Loucy (cell line): ENCODE results near the gene GAS2L1.

ENCODE experiments used
- H2AFZ ChIP-seq: fragments of 200-600 bp; sonication (generic); 2 replicates; pipeline ENCODE4 v1.6.0; 2016; ENCODE audit warnings: antibody characterized with exemption, mild to moderate bottlenecking, low read length, moderate library complexity
- H3F3A ChIP-seq: fragments of 200-600 bp; 2 replicates; pipeline ENCODE4 v1.6.0; 2016; ENCODE audit warnings: antibody characterized with exemption, low read depth, mild to moderate bottlenecking
- H3K27me3 ChIP-seq: fragments of 200-600 bp; sonication (generic); 2 replicates; pipeline ENCODE4 v1.6.1; 2014; ENCODE audit warnings: low read length, mild to moderate bottlenecking; ENCODE audit not compliant: insufficient read depth, poor library complexity, severe bottlenecking
- H3K36me3 ChIP-seq: fragments of 200-600 bp; sonication (generic); 2 replicates; pipeline ENCODE4 v1.6.1; 2016; ENCODE audit warnings: low read length; ENCODE audit not compliant: insufficient read depth
- H3K4me1 ChIP-seq: fragments of 200-600 bp; sonication (generic); 2 replicates; pipeline ENCODE4 v1.5.1; 2014; ENCODE audit warnings: low read length, mild to moderate bottlenecking; ENCODE audit not compliant: insufficient read depth, poor library complexity, severe bottlenecking
- H3K4me2 ChIP-seq: fragments of 200-600 bp; sonication (generic); 2 replicates; pipeline ENCODE4 v1.6.0; 2014; ENCODE audit warnings: antibody characterized with exemption, low read length, low read depth, mild to moderate bottlenecking; ENCODE audit not compliant: poor library complexity, severe bottlenecking
- H3K4me3 ChIP-seq: fragments of 200-600 bp; sonication (generic); 2 replicates; pipeline ENCODE4 v1.5.1; 2014; ENCODE audit warnings: low read length, mild to moderate bottlenecking, mixed read lengths; ENCODE audit not compliant: poor library complexity, severe bottlenecking
- H3K79me2 ChIP-seq: fragments of 200-600 bp; sonication (generic); 2 replicates; pipeline ENCODE4 v1.6.1; 2014; ENCODE audit warnings: low read length; ENCODE audit not compliant: insufficient read depth
- H3K9ac ChIP-seq: fragments of 200-600 bp; sonication (generic); 2 replicates; pipeline ENCODE4 v1.6.0; 2014; ENCODE audit warnings: mild to moderate bottlenecking, low read depth, low read length, moderate library complexity; ENCODE audit not compliant: poor library complexity, severe bottlenecking
- H3K9me2 ChIP-seq: fragments of 200-600 bp; sonication (generic); replicated peaks from 2 replicates; pipeline ENCODE4 v1.6.1; 2016; ENCODE audit warnings: low read depth, low read length, mixed read lengths
- H3K9me3 ChIP-seq: fragments of 200-600 bp; sonication (generic); 2 replicates; pipeline ENCODE4 v1.6.1; 2014; ENCODE audit warnings: mild to moderate bottlenecking, antibody characterized with exemption, low read length, low read depth; ENCODE audit not compliant: insufficient read depth
- H4K20me1 ChIP-seq: fragments of 200-600 bp; sonication (generic); 2 replicates; pipeline ENCODE4 v1.6.0; 2014; ENCODE audit warnings: antibody characterized with exemption, low read length, mild to moderate bottlenecking; ENCODE audit not compliant: insufficient read depth, poor library complexity, severe bottlenecking
- EZH2phosphoT487 ChIP-seq: fragments of 200-600 bp; IDR thresholded peaks from 2 replicates; pipeline ENCODE4 v1.6.1; 2018; ENCODE audit warnings: antibody characterized with exemption, mild to moderate bottlenecking, moderate library complexity, borderline replicate concordance
- TF ChIP-seq, protein P1 (sequence below): fragments of 200-600 bp; sonication (generic); conservative IDR thresholded peaks from 2 replicates; pipeline ENCODE4 v1.5.1; 2014; ENCODE audit warnings: mild to moderate bottlenecking, antibody characterized with exemption, low read length

Gene GAS2L1

DNA sequence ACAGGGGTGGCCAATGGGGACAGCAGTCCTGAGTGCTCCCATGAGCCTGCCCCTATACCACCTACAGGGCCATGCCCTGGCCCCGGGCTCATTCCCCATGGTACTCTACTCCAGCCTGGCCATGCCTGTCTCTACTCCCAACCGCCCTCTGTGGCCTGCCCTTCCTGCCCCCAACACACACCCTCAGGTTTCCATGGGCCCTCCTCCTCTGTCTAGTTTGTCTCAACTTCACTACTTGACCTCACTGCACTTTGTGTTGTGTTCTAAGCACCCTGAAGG, 35.3 kb downstream of the GAS2L1 start:
- no peaks in the 10 kb centered on the region for H3K27me3 ChIP-seq
- no peaks in the 10 kb centered on the region for H3K79me2 ChIP-seq
- H2AFZ ChIP-seq = no peak overlapping the region
- no peak for TF ChIP-seq EZH2phosphoT487
- TF ChIP-seq, protein P1, sequence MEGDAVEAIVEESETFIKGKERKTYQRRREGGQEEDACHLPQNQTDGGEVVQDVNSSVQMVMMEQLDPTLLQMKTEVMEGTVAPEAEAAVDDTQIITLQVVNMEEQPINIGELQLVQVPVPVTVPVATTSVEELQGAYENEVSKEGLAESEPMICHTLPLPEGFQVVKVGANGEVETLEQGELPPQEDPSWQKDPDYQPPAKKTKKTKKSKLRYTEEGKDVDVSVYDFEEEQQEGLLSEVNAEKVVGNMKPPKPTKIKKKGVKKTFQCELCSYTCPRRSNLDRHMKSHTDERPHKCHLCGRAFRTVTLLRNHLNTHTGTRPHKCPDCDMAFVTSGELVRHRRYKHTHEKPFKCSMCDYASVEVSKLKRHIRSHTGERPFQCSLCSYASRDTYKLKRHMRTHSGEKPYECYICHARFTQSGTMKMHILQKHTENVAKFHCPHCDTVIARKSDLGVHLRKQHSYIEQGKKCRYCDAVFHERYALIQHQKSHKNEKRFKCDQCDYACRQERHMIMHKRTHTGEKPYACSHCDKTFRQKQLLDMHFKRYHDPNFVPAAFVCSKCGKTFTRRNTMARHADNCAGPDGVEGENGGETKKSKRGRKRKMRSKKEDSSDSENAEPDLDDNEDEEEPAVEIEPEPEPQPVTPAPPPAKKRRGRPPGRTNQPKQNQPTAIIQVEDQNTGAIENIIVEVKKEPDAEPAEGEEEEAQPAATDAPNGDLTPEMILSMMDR = no peak
- no peaks in the 10 kb centered on the region for H3K9me3 ChIP-seq
- H3K9me2 ChIP-seq = no peaks in the 10 kb centered on the region
- H3K9ac ChIP-seq = no peak overlapping the region
- no peak overlapping the region for H3K4me3 ChIP-seq
- H3K4me1 ChIP-seq = no peaks in the 10 kb centered on the region
- H3K4me2 ChIP-seq = no peak overlapping the region
- H4K20me1 ChIP-seq = no peaks in the 10 kb centered on the region
- no peaks in the 10 kb centered on the region for H3F3A ChIP-seq
- H3K36me3 ChIP-seq = peaks cover 80% of the 10 kb centered on the region; the same call in 1 of the 2 replicates

DNA sequence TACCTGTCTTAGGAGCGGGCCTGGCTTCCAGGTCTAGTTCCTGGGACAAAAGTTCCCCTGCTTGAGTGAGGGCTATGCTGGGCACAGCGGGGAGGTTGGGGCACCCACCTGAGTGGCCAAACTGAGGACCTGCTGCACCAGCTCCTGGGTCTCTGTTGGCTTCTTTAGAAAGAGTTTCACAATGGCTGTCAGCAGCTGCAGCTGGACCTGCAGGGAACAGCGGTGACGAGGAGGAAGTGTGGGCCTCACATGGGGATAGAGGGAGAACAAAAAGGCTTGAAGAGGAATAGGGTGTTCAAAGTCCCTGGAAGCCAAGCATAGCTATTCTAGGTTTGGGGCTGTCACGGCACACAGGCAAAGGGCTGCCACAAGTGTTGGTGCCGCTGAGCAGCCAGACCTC, 35.7 kb downstream of the GAS2L1 start:
- no peaks in the 10 kb centered on the region for H4K20me1 ChIP-seq
- H3K4me1 ChIP-seq = no peaks in the 10 kb centered on the region
- no peak for TF ChIP-seq EZH2phosphoT487
- TF ChIP-seq, protein P1 = no peak
- no peaks in the 10 kb centered on the region for H3K9me2 ChIP-seq
- H3F3A ChIP-seq = no peaks in the 10 kb centered on the region
- H3K4me3 ChIP-seq = no peak overlapping the region
- no peaks in the 10 kb centered on the region for H3K9me3 ChIP-seq
- H3K9ac ChIP-seq = no peak overlapping the region
- H3K79me2 ChIP-seq = no peaks in the 10 kb centered on the region
- no peak overlapping the region for H2AFZ ChIP-seq
- H3K36me3 ChIP-seq = peaks cover 80% of the 10 kb centered on the region; the same call in 1 of the 2 replicates
- no peaks in the 10 kb centered on the region for H3K27me3 ChIP-seq
- no peak overlapping the region for H3K4me2 ChIP-seq

DNA sequence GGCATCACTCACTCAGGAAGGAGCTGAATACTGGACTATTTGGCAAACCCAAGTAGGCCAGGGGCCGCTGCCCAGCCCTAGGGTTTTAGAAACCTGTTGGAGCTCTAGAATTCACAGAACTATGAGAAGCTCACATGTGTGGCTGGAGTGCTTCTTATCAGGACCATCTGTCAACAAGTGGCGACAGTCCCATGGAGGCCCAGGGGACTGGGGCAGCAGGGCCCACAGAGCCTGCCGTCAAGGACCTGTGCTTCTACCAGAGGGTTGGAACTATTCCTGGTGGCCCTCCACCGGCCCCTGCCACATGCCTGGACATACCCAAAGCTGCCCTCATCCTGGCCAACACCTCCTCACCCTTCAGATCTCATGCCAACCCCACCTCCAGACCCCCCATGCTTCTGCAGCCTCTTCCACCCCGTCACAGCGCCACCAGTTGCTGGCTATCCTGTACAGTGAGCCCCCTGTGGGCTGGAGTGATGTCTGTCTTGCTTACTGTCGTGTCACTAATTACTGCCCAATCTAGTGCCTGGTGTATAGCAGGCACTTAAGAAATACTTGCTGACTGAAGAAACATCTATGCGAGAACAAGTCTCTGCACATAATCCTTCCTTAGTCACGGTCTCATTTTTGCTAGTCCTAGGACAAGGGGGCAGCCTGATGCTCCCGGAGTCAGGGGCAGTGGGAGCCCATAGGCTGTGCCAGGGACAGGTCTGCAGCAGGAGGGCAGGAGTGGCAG, 36.3 kb downstream of the GAS2L1 start:
- peaks cover 80% of the 10 kb centered on the region; the same call in 1 of the 2 replicates for H3K36me3 ChIP-seq

More for the DNA sequence above, 36.3 kb downstream of the GAS2L1 start:
- TF ChIP-seq, protein P1 = no peak
- no peak for TF ChIP-seq EZH2phosphoT487
- Histone ChIP-seq H2AFZ (no peak overlapping the region), H3K4me3 (no peak overlapping the region), H3F3A (no peaks in the 10 kb centered on the region), H3K9ac (no peak overlapping the region), H3K4me2 (no peak overlapping the region), H4K20me1 (no peaks in the 10 kb centered on the region), H3K9me2 (no peaks in the 10 kb centered on the region), H3K79me2 (no peaks in the 10 kb centered on the region), H3K4me1 (no peaks in the 10 kb centered on the region), H3K9me3 (no peaks in the 10 kb centered on the region), H3K27me3 (no peaks in the 10 kb centered on the region)
